Keratinocyte (primary cell): ENCODE results near the gene NID2. TPM values are rescaled to one million over a fixed set of nuclear protein-coding genes. Genes with fewer than 3 reads are reported as not detected.

Source experiments
- DNase-seq: peaks from one replicate; pipeline ENCODE4 v3.0.0-alpha.2; 2011; ENCODE audit warnings: low read depth, missing footprints, low spot score
- FAIRE-seq: peaks from 2 replicates; lab custom pipeline; 2011; peaks lifted over from hg19 to GRCh38; lab: Jason Lieb, UNC
- H2AFZ ChIP-seq: 2 replicates; pipeline ENCODE4 v1.6.0; 2012; ENCODE audit warnings: low read length, control low read depth, inconsistent platforms; ENCODE audit not compliant: control insufficient read depth
- H3K27ac ChIP-seq: 2 replicates; pipeline ENCODE4 v1.5.1; 2011; ENCODE audit warnings: low read length; ENCODE audit not compliant: control insufficient read depth, insufficient read depth
- H3K27me3 ChIP-seq: 3 replicates; pipeline ENCODE4 v1.6.0; 2011; ENCODE audit warnings: low read length; ENCODE audit not compliant: control insufficient read depth, insufficient read depth; ENCODE audit errors: extremely low read depth
- H3K36me3 ChIP-seq, 2 experiments: 2 replicates in 1 of 2; 3 replicates in 1 of 2; pipeline ENCODE4 v1.5.1; 2011; ENCODE audit warnings: low read length in 2 of 2, mild to moderate bottlenecking in 1 of 2; ENCODE audit not compliant: control insufficient read depth in 2 of 2, insufficient read depth in 2 of 2; ENCODE audit errors: extremely low read depth in 1 of 2
- H3K4me1 ChIP-seq: 3 replicates; pipeline ENCODE4 v1.5.1; 2011; ENCODE audit warnings: low read length; ENCODE audit not compliant: control insufficient read depth, insufficient read depth; ENCODE audit errors: extremely low read depth
- H3K4me2 ChIP-seq: 3 replicates; pipeline ENCODE4 v1.6.0; 2011; ENCODE audit warnings: low read depth, low read length; ENCODE audit not compliant: control insufficient read depth, insufficient read depth; ENCODE audit errors: extremely low read depth
- H3K4me3 ChIP-seq, 3 experiments: fragments of 200-600 bp in 1 of 3; sonication (generic) in 1 of 3; 2 replicates in 2 of 3; 3 replicates in 1 of 3; pipeline ENCODE4 v1.5.1; 2011 to 2016; ENCODE audit warnings: low read length in 3 of 3, mild to moderate bottlenecking in 3 of 3, control low read depth in 2 of 3, inconsistent platforms in 1 of 3, low read depth in 1 of 3, mixed read lengths in 1 of 3, mixed run types in 1 of 3, moderate library complexity in 1 of 3; ENCODE audit not compliant: control insufficient read depth in 2 of 3, insufficient read depth in 2 of 3; ENCODE audit errors: extremely low read depth in 1 of 3
- H3K79me2 ChIP-seq: 2 replicates; pipeline ENCODE4 v1.6.0; 2012; ENCODE audit warnings: low read length; ENCODE audit not compliant: control insufficient read depth, insufficient read depth
- H3K9ac ChIP-seq: 3 replicates; pipeline ENCODE4 v1.6.0; 2011; ENCODE audit warnings: low read length; ENCODE audit not compliant: control insufficient read depth, insufficient read depth; ENCODE audit errors: extremely low read depth
- H3K9me1 ChIP-seq: 3 replicates; pipeline ENCODE4 v1.6.0; 2011; ENCODE audit warnings: low read length; ENCODE audit not compliant: control insufficient read depth, insufficient read depth; ENCODE audit errors: extremely low read depth
- H3K9me3 ChIP-seq: 2 replicates; pipeline ENCODE4 v1.5.1; 2012; ENCODE audit warnings: low read depth, low read length; ENCODE audit not compliant: control insufficient read depth
- H4K20me1 ChIP-seq: 3 replicates; pipeline ENCODE4 v1.6.0; 2011; ENCODE audit warnings: low read length; ENCODE audit not compliant: control insufficient read depth, insufficient read depth; ENCODE audit errors: extremely low read depth
- CTCF ChIP-seq, 3 experiments: IDR thresholded peaks in 1 of 3; conservative IDR thresholded peaks in 1 of 3; optimal IDR thresholded peaks in 1 of 3; 2 replicates in 2 of 3; 3 replicates in 1 of 3; pipeline versions ENCODE3 to v1.5.1; 2011; ENCODE audit warnings: low read length in 3 of 3, mild to moderate bottlenecking in 3 of 3, moderate library complexity in 2 of 3, control low read depth in 1 of 3, inconsistent platforms in 1 of 3; ENCODE audit not compliant: insufficient read depth in 2 of 3; ENCODE audit errors: extremely low read depth in 1 of 3
- EZH2 ChIP-seq: IDR thresholded peaks from one replicate; pipeline ENCODE4 v1.6.1; 2012; ENCODE audit warnings: inconsistent platforms, mild to moderate bottlenecking, low read length, moderate library complexity
- dilution Hi-C: fragments of 300-500 bp; cut with MboI; formaldehyde crosslinking; loops from one replicate; pipeline ENCODE4 v1.7.0; 2020; ENCODE audit warnings: low sequenced_read_pairs; ENCODE audit not compliant: extremely low pct_ligation_motif_present
- polyA plus RNA-seq, 5 experiments: library from polyadenylated mRNA; depleted of rRNA in 3 of 5; stranded (reverse) in 3 of 5; stranded (forward) in 1 of 5; unstranded in 1 of 5; fragments of >200 nt; gene quantifications; 1 replicate in 1 of 5; 2 replicates in 3 of 5; 3 replicates in 1 of 5; pipeline versions ENCODE4 v1.2.1 to v1.2.3, GENCODE V29; 2011 to 2012; ENCODE audit warnings: missing spikeins in 2 of 5, low read depth in 1 of 5, low replicate concordance in 1 of 5

The NID2 gene
- polyA plus RNA-seq, 1 donor (not counting 4 experiments of a cell fraction or from before 2014, with no cell fraction given) = 1.7 TPM

DNA sequence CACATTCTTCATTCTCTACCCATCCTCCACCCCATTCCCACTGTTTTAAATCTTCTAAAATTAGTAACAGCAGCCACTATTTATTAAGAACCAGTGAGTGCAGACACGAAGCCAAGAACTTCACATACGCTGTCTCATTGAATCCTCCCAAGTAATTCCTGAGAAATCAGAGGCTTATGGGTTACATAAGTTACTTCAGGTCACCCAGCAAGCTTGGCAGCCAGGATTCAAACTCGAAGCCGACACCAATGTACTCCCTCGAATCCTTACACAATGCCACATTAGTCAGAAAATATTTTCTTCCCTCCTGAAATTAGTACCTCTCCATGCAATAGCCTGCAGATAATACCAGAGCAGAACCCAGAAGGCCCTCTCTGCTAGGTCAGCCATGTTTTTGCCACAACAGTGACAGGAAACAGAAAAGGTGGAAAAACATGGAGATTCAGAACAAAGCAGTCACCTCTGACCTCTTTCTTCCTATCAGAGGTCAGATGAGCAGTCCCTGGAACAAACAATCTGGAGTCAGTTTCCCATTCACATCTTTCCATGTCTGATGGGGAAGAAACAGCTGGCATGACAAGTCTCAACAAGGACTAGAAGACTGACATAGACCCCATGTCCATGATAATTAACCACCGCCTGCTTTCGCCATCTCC is 16.4 kb downstream of the NID2 start:
- Histone ChIP-seq H3K79me2 (no peaks in the 10 kb centered on the region), H3K9me1 (no peaks in the 10 kb centered on the region), H3K4me1 (no peaks in the 10 kb centered on the region), H3K27me3 (no peaks in the 10 kb centered on the region), H3K9me3 (no peaks in the 10 kb centered on the region), H3K36me3 (peaks cover 0 to 2% of the 10 kb centered on the region in 2 experiments), H3K4me3 (no peak overlapping the region), H3K9ac (no peak overlapping the region), H4K20me1 (no peaks in the 10 kb centered on the region), H3K27ac (no peak overlapping the region), H3K4me2 (no peak overlapping the region), H2AFZ (no peak overlapping the region)
- FAIRE-seq = no peak
- dilution Hi-C loops = no loop called here
- DNase-seq = no peak
- no peak for TF ChIP-seq CTCF (optimal IDR thresholded peaks at IDR 0.05 in 1 of 3, IDR thresholded peaks at IDR 0.05 in 1 of 3, conservative IDR thresholded peaks at IDR 0.05 in 1 of 3; ENCODE audit: extremely low read depth in 1 of 3, insufficient read depth in 2 of 3, low read length in 3 of 3)
- TF ChIP-seq EZH2 = no peak

DNA sequence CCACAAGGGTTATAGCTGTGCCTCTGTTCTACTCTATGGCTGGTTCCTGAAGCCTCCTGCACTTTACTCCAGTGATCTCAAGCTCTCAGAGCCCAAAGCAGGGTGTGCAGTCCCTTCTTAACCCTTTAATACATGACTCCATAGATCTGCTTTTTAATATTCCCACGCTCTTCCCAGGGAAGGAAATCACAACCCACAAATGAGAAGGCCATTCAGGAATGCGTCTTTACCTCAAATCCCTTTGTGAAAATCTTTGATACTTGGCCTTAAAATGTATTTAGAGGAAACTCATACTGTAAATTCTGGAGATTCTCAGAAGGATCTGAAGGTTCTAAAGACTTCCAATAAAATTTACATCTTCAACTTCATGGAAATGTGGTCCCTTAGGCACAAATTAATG is 17.0 kb downstream of the NID2 start:
- no peak for TF ChIP-seq CTCF (optimal IDR thresholded peaks at IDR 0.05 in 1 of 3, IDR thresholded peaks at IDR 0.05 in 1 of 3, conservative IDR thresholded peaks at IDR 0.05 in 1 of 3; ENCODE audit: extremely low read depth in 1 of 3, insufficient read depth in 2 of 3, low read length in 3 of 3)
- TF ChIP-seq EZH2 = no peak
- DNase-seq (no peak), FAIRE-seq (no peak)
- Histone ChIP-seq H3K9me3 (no peaks in the 10 kb centered on the region), H3K9me1 (no peaks in the 10 kb centered on the region), H3K9ac (no peak overlapping the region), H2AFZ (no peak overlapping the region), H3K4me1 (no peaks in the 10 kb centered on the region), H3K36me3 (peaks cover 0 to 2% of the 10 kb centered on the region in 2 experiments), H3K4me3 (no peak overlapping the region), H3K4me2 (no peak overlapping the region), H3K27ac (no peak overlapping the region), H3K79me2 (no peaks in the 10 kb centered on the region), H4K20me1 (no peaks in the 10 kb centered on the region), H3K27me3 (no peaks in the 10 kb centered on the region)
- dilution Hi-C loops = no loop called here
